Mucosa of stomach (tissue), 1 donor: ENCODE results near the gene SETD2.
A peak's percentile ranks its signal among the peaks of the same experiment; 100 is the strongest.

Experiments used
- H3K27me3 ChIP-seq: one replicate; pipeline ENCODE4 v1.7.0; 2013; ENCODE audit warnings: mild to moderate bottlenecking, low read length; ENCODE audit not compliant: control insufficient read depth, insufficient read depth
- H3K36me3 ChIP-seq: one replicate; pipeline ENCODE4 v1.7.0; 2013; ENCODE audit warnings: low read length; ENCODE audit not compliant: control insufficient read depth, insufficient read depth
- H3K4me1 ChIP-seq: one replicate; pipeline ENCODE4 v1.7.0; 2013; ENCODE audit warnings: mild to moderate bottlenecking, low read length; ENCODE audit not compliant: control insufficient read depth, insufficient read depth
- H3K4me3 ChIP-seq: one replicate; pipeline ENCODE4 v1.7.0; 2013; ENCODE audit warnings: low read length
- H3K9ac ChIP-seq: one replicate; pipeline ENCODE4 v1.7.0; 2013; ENCODE audit warnings: mild to moderate bottlenecking, low read length, moderate library complexity
- H3K9me3 ChIP-seq: one replicate; pipeline ENCODE4 v1.7.0; 2013; ENCODE audit warnings: mild to moderate bottlenecking, low read length, moderate library complexity; ENCODE audit not compliant: control insufficient read depth
- donor health status: Pancreatic carcinoma.

The SETD2 gene

DNA sequence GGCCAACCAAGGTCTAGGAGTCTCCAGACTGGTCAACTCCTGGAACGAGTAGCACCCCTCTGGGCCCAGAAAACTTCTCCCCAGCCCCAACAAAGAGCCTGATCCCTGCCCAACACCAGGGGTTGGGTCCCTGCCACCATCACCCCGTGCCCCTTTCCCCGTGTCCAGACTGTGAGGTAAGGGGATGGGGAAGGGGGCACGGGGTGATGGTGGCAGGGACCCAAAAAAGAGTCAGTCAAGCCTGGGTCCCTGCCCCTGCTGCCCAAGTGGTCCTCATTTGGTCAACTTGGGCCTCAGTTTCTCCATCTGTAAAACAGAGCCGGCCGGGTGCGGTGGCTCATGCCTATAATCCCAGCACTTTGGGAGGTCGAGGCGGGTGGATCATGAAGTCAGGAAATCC is 185.5 kb downstream of the SETD2 start:
- no peaks in the 10 kb centered on the region for H3K36me3 ChIP-seq
- H3K9ac ChIP-seq: no peak overlapping the region
- no peaks in the 10 kb centered on the region for H3K27me3 ChIP-seq
- peaks cover 39% of the 10 kb centered on the region for H3K4me1 ChIP-seq
- H3K9me3 ChIP-seq: no peaks in the 10 kb centered on the region
- H3K4me3 ChIP-seq: no peak overlapping the region

DNA sequence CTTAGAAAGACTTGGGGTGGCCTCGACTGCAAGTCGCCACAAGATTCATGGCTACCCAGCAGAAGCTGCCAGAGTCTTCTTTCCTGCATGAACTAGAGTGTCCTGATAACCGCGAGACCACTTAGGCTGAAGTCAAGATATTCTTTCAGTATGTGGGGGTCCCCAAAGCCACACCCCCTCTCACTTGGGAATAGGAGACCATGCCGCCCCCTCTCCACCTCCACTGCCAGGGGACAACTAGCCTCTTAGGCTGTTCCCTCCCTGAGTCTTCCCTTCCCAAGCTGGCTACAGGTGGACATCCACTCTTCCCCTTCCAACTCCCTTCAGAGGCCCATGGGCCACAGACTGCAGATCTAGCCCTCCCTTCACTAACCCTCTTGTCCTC is 186.1 kb downstream of the SETD2 start:
- Histone ChIP-seq H3K9me3 (no peaks in the 10 kb centered on the region), H3K4me1 (peaks cover 34% of the 10 kb centered on the region), H3K36me3 (no peaks in the 10 kb centered on the region), H3K9ac (no peak overlapping the region), H3K27me3 (no peaks in the 10 kb centered on the region), H3K4me3 (no peak overlapping the region)

DNA sequence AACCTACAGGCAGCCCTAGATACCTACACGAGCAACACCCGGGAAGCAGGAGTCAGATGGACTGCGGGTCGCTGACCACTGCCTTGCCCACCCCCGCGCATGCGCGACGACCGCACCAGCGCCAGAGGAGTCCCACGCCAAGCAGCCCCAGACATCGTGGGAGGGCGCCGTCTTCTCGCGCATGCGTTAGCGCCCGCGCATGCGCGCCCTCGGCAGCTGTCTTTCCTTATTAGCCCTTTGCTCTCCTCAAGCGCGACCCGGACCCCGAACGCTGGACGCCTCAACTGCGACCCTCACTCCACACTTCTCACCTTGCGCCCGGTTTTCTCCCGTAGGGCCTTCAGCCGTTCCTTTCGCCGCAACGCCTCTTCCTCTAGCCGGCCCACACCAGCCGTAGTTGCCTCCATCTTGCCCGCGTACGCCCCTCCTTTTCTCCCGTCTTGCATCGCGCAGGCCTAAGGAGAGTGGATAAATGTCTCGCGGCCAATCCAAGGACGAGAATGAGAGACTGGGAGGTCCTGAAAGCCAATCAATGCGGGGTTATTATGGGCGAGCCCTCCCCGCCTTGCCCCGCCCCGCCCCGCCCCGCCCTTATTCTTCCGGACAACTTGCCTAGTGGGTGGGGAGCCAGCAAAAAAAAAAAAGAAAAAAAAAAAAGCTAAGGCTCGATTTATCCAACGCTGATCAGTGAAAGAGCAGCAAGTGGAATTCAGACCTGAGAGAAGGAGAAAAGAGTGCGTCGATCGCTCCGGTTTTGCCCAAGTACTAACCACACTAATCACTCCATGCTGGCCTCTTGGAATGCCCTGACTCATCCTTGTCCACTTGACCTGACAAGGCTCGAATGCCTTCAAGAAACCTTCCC is 187.4 kb downstream of the SETD2 start, which contains the start of gene CCDC12:
Gene CCDC12, minus strand, starts transcription at position 420 of the 865 bp plus-strand sequence. Its CDS starts 13 bp downstream, at position 407.
- H3K36me3 ChIP-seq: no peaks in the 10 kb centered on the region
- no peaks in the 10 kb centered on the region for H3K9me3 ChIP-seq
- H3K4me1 ChIP-seq: peaks cover 24% of the 10 kb centered on the region
- H3K27me3 ChIP-seq: no peaks in the 10 kb centered on the region
- peak within 1 kb of the TSS; percentile 90 for H3K4me3 ChIP-seq
- peak within 1 kb of the TSS; percentile 90 for H3K9ac ChIP-seq

DNA sequence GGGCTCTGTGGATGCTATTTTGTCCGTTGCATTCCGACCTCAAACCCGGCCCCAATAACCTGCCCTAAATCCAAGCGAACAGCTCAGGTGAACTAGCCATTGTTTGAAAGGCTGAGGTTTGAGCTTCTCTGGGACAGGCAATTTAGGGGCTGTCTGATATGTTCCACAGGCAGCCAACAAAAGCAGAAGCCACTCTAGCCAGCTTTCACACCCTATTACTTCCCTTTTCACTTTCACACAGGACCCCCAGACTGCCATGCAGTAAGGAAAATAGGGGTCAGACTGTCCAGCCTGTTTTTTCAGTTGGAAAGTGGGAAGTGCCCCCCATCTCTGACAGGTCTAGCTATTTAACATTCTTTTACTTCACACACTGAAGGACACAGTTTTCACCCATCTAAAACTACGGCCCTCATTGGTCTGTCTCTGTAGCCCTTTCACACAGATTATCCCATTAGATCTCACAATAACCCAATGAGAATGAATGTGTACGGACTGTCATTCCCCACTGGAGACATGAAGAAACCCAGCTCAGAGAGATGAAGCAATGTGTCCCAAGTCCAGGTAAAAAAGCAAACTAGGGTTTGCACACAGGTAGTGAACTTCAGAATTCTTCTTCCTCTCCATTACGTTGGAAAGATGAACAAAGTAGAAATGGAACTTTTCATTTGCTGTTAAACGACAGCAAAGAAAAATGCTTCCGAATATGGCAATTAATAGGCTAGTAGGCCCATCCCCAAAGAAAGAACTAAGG is 189.3 kb downstream of the SETD2 start:
- Histone ChIP-seq H3K27me3 (no peaks in the 10 kb centered on the region), H3K4me3 (no peak overlapping the region), H3K9ac (no peak overlapping the region), H3K36me3 (no peaks in the 10 kb centered on the region), H3K4me1 (peaks cover 33% of the 10 kb centered on the region), H3K9me3 (no peaks in the 10 kb centered on the region)

DNA sequence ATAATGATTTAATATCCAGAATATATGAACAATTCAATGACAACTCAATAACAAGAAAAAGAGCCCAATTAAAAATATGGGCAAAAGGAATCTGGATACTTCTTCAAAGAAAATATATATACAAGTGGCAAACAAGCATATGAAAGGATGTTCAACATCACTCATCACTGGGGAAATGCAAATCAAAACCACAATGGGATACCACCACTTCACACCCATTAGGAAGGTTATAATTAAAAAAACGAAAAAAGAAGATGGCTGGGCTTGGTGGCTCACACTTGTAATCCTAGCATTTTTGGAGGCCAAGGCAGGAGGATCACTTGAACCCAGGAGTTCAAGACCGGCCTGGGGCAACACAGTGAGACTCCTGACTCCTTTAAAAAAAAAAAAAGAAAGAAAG is 191.5 kb downstream of the SETD2 start:
- H3K36me3 ChIP-seq: no peaks in the 10 kb centered on the region
- no peak overlapping the region for H3K4me3 ChIP-seq
- H3K27me3 ChIP-seq: no peaks in the 10 kb centered on the region
- H3K9ac ChIP-seq: no peak overlapping the region
- H3K9me3 ChIP-seq: no peaks in the 10 kb centered on the region
- H3K4me1 ChIP-seq: peaks cover 34% of the 10 kb centered on the region

DNA sequence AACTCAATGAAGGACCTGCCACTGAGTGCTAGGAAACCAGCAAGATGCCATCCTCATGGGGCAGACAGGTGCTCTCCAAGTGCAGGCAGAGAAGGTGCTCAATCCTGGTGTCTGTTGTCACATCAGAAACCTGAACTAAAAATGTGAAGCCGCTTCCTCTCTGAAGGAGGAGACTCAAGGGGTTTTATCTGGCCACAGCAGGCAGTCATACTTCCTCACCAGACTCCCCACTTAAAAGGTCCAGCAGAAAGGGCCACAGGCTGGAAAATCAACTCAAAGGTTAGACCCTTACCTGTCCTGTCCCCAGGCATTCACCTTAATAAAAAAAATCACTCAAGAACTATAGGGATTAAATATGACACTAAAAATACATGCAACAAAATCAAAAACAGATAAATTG is 192.2 kb downstream of the SETD2 start:
- Histone ChIP-seq H3K4me1 (peaks cover 39% of the 10 kb centered on the region), H3K9me3 (no peaks in the 10 kb centered on the region), H3K9ac (no peak overlapping the region)

DNA sequence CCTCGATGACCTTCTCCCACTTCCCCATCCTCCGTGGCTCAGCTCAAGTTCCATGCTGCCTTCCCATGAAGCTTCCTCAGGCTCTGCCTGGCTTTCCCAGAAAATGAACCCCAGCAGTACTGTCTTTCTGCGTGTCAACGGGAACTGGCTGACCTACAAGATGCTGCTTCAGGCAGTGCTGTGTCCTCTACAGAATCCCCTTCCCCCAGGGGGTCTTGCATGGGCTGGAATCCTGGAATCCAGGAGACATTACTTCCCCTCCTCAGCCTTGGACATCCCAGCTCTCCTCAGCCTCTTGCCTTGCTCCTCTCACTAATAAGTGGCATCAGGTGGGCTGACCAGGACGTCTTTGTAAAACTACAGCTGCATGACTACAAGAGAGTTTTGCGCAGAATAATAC is 192.8 kb downstream of the SETD2 start:
- Histone ChIP-seq H3K9me3 (no peaks in the 10 kb centered on the region), H3K9ac (no peak overlapping the region), H3K4me3 (no peak overlapping the region), H3K36me3 (no peaks in the 10 kb centered on the region), H3K27me3 (no peaks in the 10 kb centered on the region), H3K4me1 (peaks cover 45% of the 10 kb centered on the region)

More for the DNA sequence above, 192.2 kb downstream of the SETD2 start:
- Histone ChIP-seq H3K36me3 (no peaks in the 10 kb centered on the region), H3K4me3 (no peak overlapping the region), H3K27me3 (no peaks in the 10 kb centered on the region)

DNA sequence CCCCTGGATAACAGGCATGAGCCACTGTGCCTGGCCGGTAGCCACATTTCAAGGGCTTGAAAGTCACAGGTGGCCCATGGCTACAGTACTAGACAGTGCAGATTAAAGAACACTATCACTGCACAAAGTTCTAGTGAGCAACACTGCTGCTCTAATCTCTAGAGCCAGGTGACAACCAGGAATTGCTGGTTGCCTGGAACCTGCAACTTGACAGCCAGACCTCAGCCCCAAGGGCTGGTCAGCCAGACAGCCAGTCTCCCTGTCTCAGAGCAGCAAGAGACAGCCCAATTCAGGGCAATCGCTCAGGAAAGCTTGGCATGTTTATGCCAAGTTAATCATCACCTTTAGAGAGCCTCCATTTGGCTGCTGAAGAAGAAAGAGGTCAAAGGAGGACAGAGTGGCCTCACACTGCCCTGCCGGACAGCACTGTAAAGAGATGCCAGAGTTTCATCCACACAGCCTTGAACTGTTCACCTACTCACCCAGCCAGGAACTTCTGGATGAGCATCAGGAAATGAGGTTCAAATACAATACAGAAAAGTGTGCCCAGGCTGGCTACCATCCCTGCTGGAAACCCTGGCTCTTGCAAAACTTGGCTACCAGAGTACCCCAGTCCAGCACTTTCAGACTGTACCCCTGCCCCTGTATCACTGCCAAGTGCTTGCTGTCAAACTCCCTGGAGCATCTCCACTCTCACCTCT is 193.4 kb downstream of the SETD2 start:
- H3K9me3 ChIP-seq: no peaks in the 10 kb centered on the region
- no peaks in the 10 kb centered on the region for H3K27me3 ChIP-seq
- no peaks in the 10 kb centered on the region for H3K36me3 ChIP-seq
- no peak overlapping the region for H3K4me3 ChIP-seq
- H3K4me1 ChIP-seq: peaks cover 49% of the 10 kb centered on the region
- H3K9ac ChIP-seq: no peak overlapping the region

DNA sequence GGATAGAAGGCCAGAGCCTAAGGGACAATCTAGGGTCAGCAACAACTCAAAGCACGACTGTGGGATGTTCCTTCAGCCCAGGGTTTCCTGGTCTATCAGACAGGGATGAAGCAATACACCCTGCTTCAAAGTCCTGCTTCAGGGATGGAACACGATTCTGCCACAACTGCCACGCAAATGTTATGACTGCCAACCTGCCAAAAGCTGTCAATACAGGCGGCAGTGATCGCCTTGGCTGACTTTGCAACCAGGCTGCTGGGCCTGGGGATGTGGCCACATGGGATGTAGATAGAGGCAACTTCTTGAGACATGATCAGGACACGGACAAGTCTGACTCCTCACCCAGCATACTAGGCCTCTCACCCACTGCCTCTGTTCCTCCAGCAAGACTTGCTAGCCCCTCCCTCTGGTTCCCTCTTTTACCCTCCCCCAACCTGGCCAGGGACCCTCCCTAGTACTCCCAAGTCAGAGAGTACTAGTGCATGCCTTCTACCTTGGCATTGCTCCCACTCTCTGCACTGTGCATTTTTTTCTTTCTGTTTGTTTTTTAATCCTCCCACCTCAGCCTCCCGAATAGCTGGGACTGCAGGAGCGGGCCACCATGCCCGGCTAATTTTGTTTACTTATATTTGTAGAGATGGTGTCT is 195.0 kb downstream of the SETD2 start:
- H3K9me3 ChIP-seq: no peaks in the 10 kb centered on the region
- peaks cover 49% of the 10 kb centered on the region for H3K4me1 ChIP-seq
- no peak overlapping the region for H3K9ac ChIP-seq
- no peaks in the 10 kb centered on the region for H3K36me3 ChIP-seq
- H3K27me3 ChIP-seq: no peaks in the 10 kb centered on the region
- H3K4me3 ChIP-seq: no peak overlapping the region

DNA sequence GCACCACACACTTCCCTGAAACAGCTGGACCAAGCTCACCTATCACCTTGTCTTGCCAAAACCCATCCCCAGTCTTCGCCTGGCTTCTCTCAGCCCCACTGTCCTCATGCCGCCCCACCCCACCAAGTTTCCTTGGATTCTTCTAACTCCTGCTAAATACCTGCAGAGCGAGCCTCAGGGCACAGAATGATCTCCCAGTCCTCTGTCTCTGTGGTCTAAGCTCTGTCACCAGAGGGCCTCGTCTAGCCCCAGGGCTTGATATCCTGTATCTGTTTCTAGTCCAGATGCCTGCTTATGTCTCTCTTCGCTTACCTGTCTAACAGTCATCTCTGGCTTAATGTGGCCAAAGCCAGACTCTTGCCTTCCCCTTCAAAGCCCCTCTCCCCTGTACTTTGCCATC is 197.1 kb downstream of the SETD2 start:
- Histone ChIP-seq H3K4me1 (peaks cover 49% of the 10 kb centered on the region), H3K4me3 (no peak overlapping the region)

More for the DNA sequence above, 197.1 kb downstream of the SETD2 start:
- H3K27me3 ChIP-seq: no peaks in the 10 kb centered on the region
- H3K9ac ChIP-seq: no peak overlapping the region
- H3K36me3 ChIP-seq: no peaks in the 10 kb centered on the region
- H3K9me3 ChIP-seq: no peaks in the 10 kb centered on the region
